ENCODE results near the gene DHRS7C.
A peak's percentile ranks its signal among the peaks of the same experiment; 100 is the strongest.

Gene DHRS7C

GRCh38 chr17:9790889-9791876, at the start of gene DHRS7C:
TSS of gene DHRS7C (minus strand) at chr17:9791592. CDS start at chr17:9791284, 308 bp downstream.
- no peak for TF ChIP-seq CTCF (conservative IDR thresholded peaks at IDR 0.05; ENCODE audit: control insufficient read depth, insufficient read depth, low read depth, low read length)
- no peak for DNase-seq (ENCODE audit: low read depth)

GRCh38 chr17:9839433-9839832, 48.0 kb upstream of the DHRS7C start:
- peak; percentile 14 for TF ChIP-seq CTCF (conservative IDR thresholded peaks at IDR 0.05; ENCODE audit: control insufficient read depth, insufficient read depth, low read depth, low read length)
- peak; percentile 23 for DNase-seq (ENCODE audit: low read depth)
- H3K4me3 ChIP-seq (ENCODE audit: control insufficient read depth, low read depth, low read length): no peak overlapping the region

More at GRCh38 chr17:9790889-9791876, at the start of gene DHRS7C:
- H3K4me3 ChIP-seq (ENCODE audit: control insufficient read depth, low read depth, low read length): no peak within 1 kb of the TSS

GRCh38 chr17:9837551-9838471, 46.4 kb upstream of the DHRS7C start:
- no peak overlapping the region for H3K4me3 ChIP-seq (ENCODE audit: control insufficient read depth, low read depth, low read length)
- DNase-seq (ENCODE audit: low read depth): peak; percentile 96
- no peak for TF ChIP-seq CTCF (conservative IDR thresholded peaks at IDR 0.05; ENCODE audit: control insufficient read depth, insufficient read depth, low read depth, low read length)

- H3K4me3 ChIP-seq (ENCODE audit: control insufficient read depth, low read depth, low read length): no peak overlapping the region
- no peak for TF ChIP-seq CTCF (conservative IDR thresholded peaks at IDR 0.05; ENCODE audit: control insufficient read depth, insufficient read depth, low read depth, low read length)
- DNase-seq (ENCODE audit: low read depth): no peak
Measured at GRCh38 chr17:9833922-9834321, 42.5 kb upstream of the DHRS7C start.

GRCh38 chr17:9830711-9831110, 39.3 kb upstream of the DHRS7C start:
- TF ChIP-seq CTCF (conservative IDR thresholded peaks at IDR 0.05; ENCODE audit: control insufficient read depth, insufficient read depth, low read depth, low read length): no peak
- DNase-seq (ENCODE audit: low read depth): no peak

GRCh38 chr17:9829343-9829742, 38.0 kb upstream of the DHRS7C start:
- no peak for DNase-seq (ENCODE audit: low read depth)
- H3K4me3 ChIP-seq (ENCODE audit: control insufficient read depth, low read depth, low read length): no peak overlapping the region
- no peak for TF ChIP-seq CTCF (conservative IDR thresholded peaks at IDR 0.05; ENCODE audit: control insufficient read depth, insufficient read depth, low read depth, low read length)

More at GRCh38 chr17:9830711-9831110, 39.3 kb upstream of the DHRS7C start:
- H3K4me3 ChIP-seq (ENCODE audit: control insufficient read depth, low read depth, low read length): no peak overlapping the region
